SH-SY5Y (cell line): ENCODE measurements around the gene SLC39A11.

ENCODE experiments used
- GATA2 ChIP-seq: IDR thresholded peaks from 2 replicates; pipeline ENCODE4 v1.6.1; 2011; ENCODE audit warnings: mild to moderate bottlenecking, low read depth, low read length
- GATA3 ChIP-seq: IDR thresholded peaks from 2 replicates; pipeline ENCODE4 v1.6.1; 2011; ENCODE audit warnings: low read depth, mild to moderate bottlenecking, low read length, moderate library complexity

DNA sequence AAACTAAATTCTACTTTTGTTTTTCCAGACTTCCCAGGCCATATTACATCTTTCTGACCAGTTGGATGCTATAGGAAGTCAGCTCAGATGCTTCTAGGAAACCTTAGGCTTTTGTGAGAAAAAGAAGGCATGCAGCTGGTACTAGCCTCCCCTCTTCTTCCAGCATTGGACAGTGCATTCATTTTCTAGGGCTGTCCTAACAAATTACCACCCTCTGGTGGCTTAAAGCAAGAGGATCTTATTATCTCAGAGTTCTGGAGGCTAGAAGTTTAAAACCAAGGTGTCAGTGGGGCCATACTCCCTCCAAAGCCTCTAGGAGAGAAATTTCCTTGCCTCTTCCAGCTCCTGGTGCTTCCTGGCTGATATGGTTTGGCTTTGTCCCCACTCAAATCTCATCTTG, 467.8 kb downstream of the SLC39A11 start:
- TF ChIP-seq GATA2 (no peak), GATA3 (no peak)
